HG03469 (cell line): ENCODE results near the gene ENAH.

Source experiments
- ATAC-seq: cut with Tn5 transposase; IDR thresholded peaks from one replicate; pipeline ENCODE4 v1.9.1; 2021; ENCODE audit warnings: mild to moderate bottlenecking, moderate library complexity, moderate number of reproducible peaks; ENCODE audit not compliant: unreplicated experiment

ENAH gene

GRCh38 chr1:225506727-225507126, 146.2 kb downstream of the ENAH start:
- no peak for ATAC-seq

GRCh38 chr1:225504776-225505175, 148.1 kb downstream of the ENAH start:
- ATAC-seq, result no peak

- no peak for ATAC-seq
Measured at GRCh38 chr1:225500624-225501192, 152.2 kb downstream of the ENAH start.

- no peak for ATAC-seq
Measured at GRCh38 chr1:225498549-225499136, 154.3 kb downstream of the ENAH start.

GRCh38 chr1:225494789-225495359, 158.0 kb downstream of the ENAH start:
- ATAC-seq, result no peak

- no peak for ATAC-seq
Measured at GRCh38 chr1:225493591-225494246, 159.2 kb downstream of the ENAH start.

- no peak for ATAC-seq
Measured at GRCh38 chr1:225488676-225489075, 164.2 kb downstream of the ENAH start.

- ATAC-seq, result no peak
Measured at GRCh38 chr1:225486856-225487255, 166.1 kb downstream of the ENAH start.

GRCh38 chr1:225485991-225486530, 166.9 kb downstream of the ENAH start:
- ATAC-seq, result no peak

GRCh38 chr1:225485226-225485625, 167.7 kb downstream of the ENAH start:
- no peak for ATAC-seq

- ATAC-seq, result no peak
Measured at GRCh38 chr1:225484657-225485214, 168.2 kb downstream of the ENAH start.

GRCh38 chr1:225483818-225484656, 168.9 kb downstream of the ENAH start:
- no peak for ATAC-seq

GRCh38 chr1:225482421-225482950, 170.4 kb downstream of the ENAH start:
- ATAC-seq, result no peak

GRCh38 chr1:225481738-225482137, 171.2 kb downstream of the ENAH start:
- no peak for ATAC-seq

GRCh38 chr1:225480825-225481434, 172.0 kb downstream of the ENAH start:
- ATAC-seq, result peak; percentile 65

- ATAC-seq, result no peak
Measured at GRCh38 chr1:225479996-225480720, 172.8 kb downstream of the ENAH start.

GRCh38 chr1:225479341-225479740, 173.6 kb downstream of the ENAH start:
- ATAC-seq, result no peak

GRCh38 chr1:225477296-225477911, 175.5 kb downstream of the ENAH start:
- no peak for ATAC-seq

GRCh38 chr1:225476538-225476988, 176.4 kb downstream of the ENAH start:
- no peak for ATAC-seq
